ENCODE data around the gene SMIM32.

- TF ChIP-seq POLR2AphosphoS5 (IDR thresholded peaks at IDR 0.05): no peak
- TF ChIP-seq CTCF (IDR thresholded peaks at IDR 0.05 in 8 of 11, conservative IDR thresholded peaks at IDR 0.05 in 3 of 11): no peak
- no peak for TF ChIP-seq POLR2A (IDR thresholded peaks at IDR 0.05)
These were observed 17.3 kb upstream of the SMIM32 start for GRCh38 chr5:136210259-136210658.

All from spleen (tissue), 7 donors.